ENCODE measurements around the gene AK2. TPM values are rescaled to one million over a fixed set of nuclear protein-coding genes. Genes with fewer than 3 reads are reported as not detected.
"Not testable (repeated sequence)": the region's sequence is repeated elsewhere in the genome, so short reads cannot be mapped to it uniquely, and the experiment has no call there.

The AK2 gene
- total and polyA plus RNA-seq, 12 donors: 55.3 to 245 (median 144) TPM

GRCh38 chr1:33070628-33071027, 33.9 kb upstream of the AK2 start:
- TF ChIP-seq POLR2A (IDR thresholded peaks at IDR 0.05) (no peak), CTCF (IDR thresholded peaks at IDR 0.05) (no peak)
- no peaks in the 10 kb centered on the region for H3K4me1 ChIP-seq (replicated peaks in 1 of 2)
- no peaks in the 10 kb centered on the region for H3K36me3 ChIP-seq (replicated peaks in 1 of 2)
- 85 to 100% (median 94%) methylated on average over 1 of the region's 1 CpG for WGBS, 4 donors
- H3K27me3 ChIP-seq: no peaks in the 10 kb centered on the region
- H3K4me3 ChIP-seq: no peak overlapping the region
- H3K9me3 ChIP-seq (replicated peaks in 1 of 3): no peaks in the 10 kb centered on the region
- DNase-seq: no peak
- intact Hi-C loops (cut with DNase I): no loop called here
- no peak overlapping the region for H3K27ac ChIP-seq

- H3K27me3 ChIP-seq; intact Hi-C loops (cut with DNase I); H3K27ac ChIP-seq; H3K4me3 ChIP-seq; H3K4me1 ChIP-seq (replicated peaks in 1 of 2); H3K9me3 ChIP-seq (replicated peaks in 1 of 3); H3K36me3 ChIP-seq (replicated peaks in 1 of 2); DNase-seq: not testable (repeated sequence)
- WGBS, 4 donors: 36 to 59% (median 38%) methylated on average over 2 of the region's 2 CpGs
These were observed 31.4 kb upstream of the AK2 start for GRCh38 chr1:33068108-33068507.

GRCh38 chr1:33066477-33066876, 29.8 kb upstream of the AK2 start:
- DNase-seq; H3K4me3 ChIP-seq; H3K9me3 ChIP-seq (replicated peaks in 1 of 3); H3K27ac ChIP-seq; H3K4me1 ChIP-seq (replicated peaks in 1 of 2); H3K27me3 ChIP-seq; intact Hi-C loops (cut with DNase I); H3K36me3 ChIP-seq (replicated peaks in 1 of 2): not testable (repeated sequence)
- 83 to 93% (median 88%) methylated on average over 3 of the region's 3 CpGs for WGBS, 4 donors

- no peaks in the 10 kb centered on the region for H3K4me1 ChIP-seq (replicated peaks in 1 of 2)
- H3K27ac ChIP-seq: no peak overlapping the region
- H3K36me3 ChIP-seq (replicated peaks in 1 of 2): no peaks in the 10 kb centered on the region
- H3K4me3 ChIP-seq: no peak overlapping the region
- H3K27me3 ChIP-seq: no peaks in the 10 kb centered on the region
- peaks cover 0 to 9% (median 0%) of the 10 kb centered on the region in 3 donors for H3K9me3 ChIP-seq (replicated peaks in 1 of 3)
- WGBS, 4 donors: 85 to 88% (median 88%) methylated on average over 10 of the region's 10 CpGs
- intact Hi-C loops (cut with DNase I): no loop called here
- TF ChIP-seq CTCF (IDR thresholded peaks at IDR 0.05) (no peak), POLR2A (IDR thresholded peaks at IDR 0.05) (no peak)
- no peak for DNase-seq
These were observed 28.6 kb upstream of the AK2 start for GRCh38 chr1:33065301-33065700.

GRCh38 chr1:33064284-33064683, 27.6 kb upstream of the AK2 start:
- H3K9me3 ChIP-seq (replicated peaks in 1 of 3); H3K4me1 ChIP-seq (replicated peaks in 1 of 2); H3K27ac ChIP-seq; DNase-seq; intact Hi-C loops (cut with DNase I); H3K4me3 ChIP-seq; H3K27me3 ChIP-seq; H3K36me3 ChIP-seq (replicated peaks in 1 of 2): not testable (repeated sequence)
- WGBS, 4 donors: 86 to 88% (median 86%) methylated on average over 9 of the region's 9 CpGs

- Histone ChIP-seq H3K4me3 (no peak overlapping the region), H3K4me1 (replicated peaks in 1 of 2) (no peaks in the 10 kb centered on the region), H3K36me3 (replicated peaks in 1 of 2) (no peaks in the 10 kb centered on the region), H3K27ac (no peak overlapping the region), H3K9me3 (replicated peaks in 1 of 3) (peaks cover 0 to 9% (median 0%) of the 10 kb centered on the region in 3 donors), H3K27me3 (no peaks in the 10 kb centered on the region)
- intact Hi-C loops (cut with DNase I): no loop called here
- TF ChIP-seq POLR2A (IDR thresholded peaks at IDR 0.05): no peak
- TF ChIP-seq CTCF (IDR thresholded peaks at IDR 0.05): no peak
- no peak for DNase-seq
These were observed 25.2 kb upstream of the AK2 start for GRCh38 chr1:33061834-33062233.

Measured in adrenal gland (tissue), 12 donors.